Measurements from ENCODE around the gene IFITM2.

DNA sequence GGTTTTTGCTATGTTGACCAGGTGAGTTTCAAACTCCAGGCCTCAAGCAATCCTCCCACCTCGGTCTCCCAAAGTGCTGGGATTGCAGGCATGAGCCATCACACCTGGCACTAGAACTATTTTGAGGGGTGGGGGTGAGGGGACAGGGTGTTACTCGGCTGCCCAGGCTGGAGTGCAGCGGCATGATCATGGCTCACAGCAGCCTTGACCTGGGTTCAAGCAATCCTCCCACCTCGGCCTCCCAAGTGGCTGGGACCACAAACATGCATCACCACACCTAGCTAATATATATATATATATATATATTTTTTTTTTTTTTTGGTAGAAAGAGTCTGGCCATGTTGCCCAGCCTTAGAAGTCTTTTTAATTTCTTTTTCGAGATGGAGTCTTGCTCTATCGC is 30.1 kb downstream of the IFITM2 start:
- TF ChIP-seq SP1 (IDR thresholded peaks at IDR 0.05) (no peak), SUZ12 (IDR thresholded peaks at IDR 0.05) (no peak), L3MBTL2 (conservative IDR thresholded peaks at IDR 0.05) (no peak), FOXM1 (IDR thresholded peaks at IDR 0.05; ENCODE audit: borderline replicate concordance) (no peak)

Data from HEK293T (cell line).